ENCODE results near the gene CELF6. TPM values are rescaled to one million over a fixed set of nuclear protein-coding genes. Genes with fewer than 3 reads are reported as not detected.
A peak's percentile ranks its signal among the peaks of the same experiment; 100 is the strongest.
"Not testable (repeated sequence)": the region's sequence is repeated elsewhere in the genome, so short reads cannot be mapped to it uniquely, and the experiment has no call there.

CELF6 gene
- total and polyA plus RNA-seq, 7 donors: 2.1 to 5.8 (median 3.1) TPM; not detected in 2

DNA sequence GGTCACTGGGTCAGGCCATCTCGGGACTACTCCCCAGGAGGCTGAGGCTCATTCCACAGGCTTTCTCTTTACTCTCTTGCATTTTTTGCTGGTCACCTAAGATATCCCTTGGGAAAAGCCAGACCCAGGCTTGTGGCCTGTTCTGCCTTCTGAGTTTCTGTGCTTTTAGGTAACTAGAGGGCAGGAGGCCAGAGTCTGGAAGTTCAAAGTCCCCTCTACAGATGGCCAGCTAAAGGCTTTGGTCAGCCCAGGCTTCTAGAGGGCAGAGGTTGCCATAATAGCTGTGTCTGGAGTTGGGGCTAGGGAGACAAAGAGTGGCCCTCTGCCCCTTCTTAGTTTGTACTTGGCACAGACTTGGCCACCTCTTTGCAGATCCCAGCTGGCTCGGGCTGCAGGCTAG, 39.2 kb downstream of the CELF6 start:
- H3K27me3 ChIP-seq: no peaks in the 10 kb centered on the region
- DNase-seq: no peak
- H3K36me3 ChIP-seq: no peaks in the 10 kb centered on the region
- H3K4me1 ChIP-seq: no peaks in the 10 kb centered on the region
- no peaks in the 10 kb centered on the region for H3K9me3 ChIP-seq
- intact Hi-C loops (cut with DNase I): no loop called here
- H3K27ac ChIP-seq: no peak overlapping the region
- WGBS, 2 donors: 88% methylated on average over 2 of the region's 2 CpGs
- H3K4me3 ChIP-seq: no peak overlapping the region
- TF ChIP-seq, protein P1, sequence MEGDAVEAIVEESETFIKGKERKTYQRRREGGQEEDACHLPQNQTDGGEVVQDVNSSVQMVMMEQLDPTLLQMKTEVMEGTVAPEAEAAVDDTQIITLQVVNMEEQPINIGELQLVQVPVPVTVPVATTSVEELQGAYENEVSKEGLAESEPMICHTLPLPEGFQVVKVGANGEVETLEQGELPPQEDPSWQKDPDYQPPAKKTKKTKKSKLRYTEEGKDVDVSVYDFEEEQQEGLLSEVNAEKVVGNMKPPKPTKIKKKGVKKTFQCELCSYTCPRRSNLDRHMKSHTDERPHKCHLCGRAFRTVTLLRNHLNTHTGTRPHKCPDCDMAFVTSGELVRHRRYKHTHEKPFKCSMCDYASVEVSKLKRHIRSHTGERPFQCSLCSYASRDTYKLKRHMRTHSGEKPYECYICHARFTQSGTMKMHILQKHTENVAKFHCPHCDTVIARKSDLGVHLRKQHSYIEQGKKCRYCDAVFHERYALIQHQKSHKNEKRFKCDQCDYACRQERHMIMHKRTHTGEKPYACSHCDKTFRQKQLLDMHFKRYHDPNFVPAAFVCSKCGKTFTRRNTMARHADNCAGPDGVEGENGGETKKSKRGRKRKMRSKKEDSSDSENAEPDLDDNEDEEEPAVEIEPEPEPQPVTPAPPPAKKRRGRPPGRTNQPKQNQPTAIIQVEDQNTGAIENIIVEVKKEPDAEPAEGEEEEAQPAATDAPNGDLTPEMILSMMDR (IDR thresholded peaks at IDR 0.05): no peak
- TF ChIP-seq EP300 (IDR thresholded peaks at IDR 0.05) (no peak), POLR2AphosphoS5 (IDR thresholded peaks at IDR 0.05) (no peak), POLR2A (IDR thresholded peaks at IDR 0.05) (no peak)

DNA sequence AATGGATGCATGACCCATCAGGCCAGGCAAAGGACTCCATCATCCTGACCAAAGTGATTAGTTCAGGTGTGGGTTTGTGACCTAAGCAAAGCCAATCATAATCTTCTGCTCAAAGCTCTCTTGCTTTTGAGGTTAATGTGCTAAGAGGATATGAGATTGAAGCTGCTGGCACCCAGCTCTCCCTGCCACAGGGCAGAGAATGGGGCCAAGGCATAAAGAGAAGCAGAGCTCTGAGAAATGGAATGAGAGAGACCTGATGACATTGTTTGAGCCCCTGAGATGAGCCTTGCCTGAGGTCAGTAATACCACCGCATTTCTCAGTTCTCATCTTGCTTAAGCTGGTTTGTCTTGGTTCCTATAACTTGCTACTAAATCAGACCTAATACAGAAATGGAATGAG, 41.2 kb downstream of the CELF6 start:
- WGBS, 2 donors: 88 to 94% methylated on average over 1 of the region's 1 CpG

DNA sequence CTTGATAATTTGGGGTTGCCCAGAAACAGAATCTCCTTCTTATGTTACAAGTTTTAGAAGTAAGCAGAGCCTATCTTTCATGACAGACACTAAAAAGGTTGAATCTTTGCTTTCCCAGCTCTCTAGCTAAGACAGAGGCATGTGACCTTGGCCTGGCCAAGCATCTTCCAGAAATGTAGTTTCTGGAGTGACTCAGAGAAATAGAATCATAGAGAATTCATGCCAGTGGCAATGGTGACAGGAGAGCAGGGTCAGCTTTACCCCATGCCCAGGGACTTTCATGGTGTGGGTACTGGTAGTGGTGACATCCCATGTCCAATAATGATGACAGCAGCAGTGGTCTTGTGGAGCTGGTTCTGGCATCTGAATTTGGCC, 43.6 kb downstream of the CELF6 start:
- intact Hi-C loops (cut with DNase I): no loop called here
- Histone ChIP-seq H3K9me3 (no peaks in the 10 kb centered on the region), H3K4me3 (no peak overlapping the region), H3K4me1 (peaks cover 0 to 14% (median 12%) of the 10 kb centered on the region in 4 donors), H3K36me3 (no peaks in the 10 kb centered on the region), H3K27me3 (no peaks in the 10 kb centered on the region), H3K27ac (no peak overlapping the region)
- DNase-seq: no peak
- no peak for TF ChIP-seq POLR2A (IDR thresholded peaks at IDR 0.05)
- no peak for TF ChIP-seq EP300 (IDR thresholded peaks at IDR 0.05)
- TF ChIP-seq POLR2AphosphoS5 (IDR thresholded peaks at IDR 0.05): no peak
- TF ChIP-seq, protein P1 (IDR thresholded peaks at IDR 0.05): no peak

More for the DNA sequence above, 41.2 kb downstream of the CELF6 start:
- Histone ChIP-seq H3K4me1 (no peaks in the 10 kb centered on the region), H3K4me3 (no peak overlapping the region), H3K9me3 (no peaks in the 10 kb centered on the region), H3K27ac (no peak overlapping the region), H3K27me3 (no peaks in the 10 kb centered on the region), H3K36me3 (no peaks in the 10 kb centered on the region)
- intact Hi-C loops (cut with DNase I): no loop called here
- no peak for DNase-seq
- TF ChIP-seq POLR2AphosphoS5 (IDR thresholded peaks at IDR 0.05) (no peak), EP300 (IDR thresholded peaks at IDR 0.05) (no peak), POLR2A (IDR thresholded peaks at IDR 0.05) (no peak)
- TF ChIP-seq, protein P1 (IDR thresholded peaks at IDR 0.05): no peak

DNA sequence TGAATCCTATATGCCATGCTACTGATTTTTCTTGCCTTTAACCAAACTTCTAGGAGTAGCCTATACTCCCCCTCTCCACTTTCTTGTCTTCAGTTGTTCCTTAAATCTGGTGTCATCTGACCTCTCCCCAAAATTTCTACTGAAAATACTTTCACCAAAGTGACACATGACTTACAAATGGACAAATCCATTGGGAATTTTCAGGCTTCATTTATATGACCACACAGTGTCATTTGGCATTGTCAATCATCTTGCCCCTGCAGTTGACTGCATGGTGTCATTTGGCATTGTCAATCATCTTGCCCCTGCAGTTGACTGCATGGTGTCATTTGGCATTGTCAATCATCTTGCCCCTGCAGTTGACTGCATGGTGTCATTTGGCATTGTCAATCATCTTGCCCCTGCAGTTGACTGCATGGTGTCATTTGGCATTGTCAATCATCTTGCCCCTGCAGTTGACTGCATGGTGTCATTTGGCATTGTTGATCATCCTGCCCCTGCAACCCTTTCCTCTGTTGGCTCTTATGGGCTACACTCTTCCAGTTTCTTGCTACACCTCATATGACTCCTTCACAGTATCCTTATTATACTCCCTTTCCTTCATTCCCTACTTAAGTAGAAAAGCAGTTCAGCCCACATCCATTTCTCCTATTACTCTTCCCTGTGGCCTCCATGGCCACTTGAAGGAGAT, 44.2 kb downstream of the CELF6 start:
- H3K27ac ChIP-seq; H3K4me3 ChIP-seq; DNase-seq; H3K9me3 ChIP-seq; H3K27me3 ChIP-seq; H3K36me3 ChIP-seq; intact Hi-C loops (cut with DNase I): not testable (repeated sequence)
- peaks cover 0 to 20% (median 17%) of the 10 kb centered on the region in 4 donors for H3K4me1 ChIP-seq

DNA sequence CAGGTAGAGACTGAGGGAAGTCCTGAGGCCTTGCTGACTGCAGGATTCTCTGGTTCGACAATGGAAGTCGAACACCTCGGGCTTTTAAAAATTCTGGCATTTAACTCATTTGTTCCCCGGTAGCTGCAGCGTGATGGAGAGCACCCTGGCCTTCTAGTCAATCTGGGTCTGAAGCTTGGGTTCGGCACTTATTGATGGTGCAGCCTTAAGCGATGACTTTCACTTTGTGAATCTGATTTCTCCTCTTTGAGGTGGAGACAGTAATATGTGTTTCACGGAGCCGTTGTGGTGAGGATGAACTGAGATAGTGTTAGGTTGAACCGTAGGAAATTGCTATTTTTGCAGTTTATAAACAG, 47.0 kb downstream of the CELF6 start:
- Histone ChIP-seq H3K4me1 (peaks cover 0 to 28% (median 22%) of the 10 kb centered on the region in 4 donors), H3K4me3 (peak overlapping the region; percentile 25 to 90 (median 77)), H3K27me3 (no peaks in the 10 kb centered on the region), H3K36me3 (peaks cover 0 to 11% (median under 1%) of the 10 kb centered on the region in 4 donors), H3K9me3 (no peaks in the 10 kb centered on the region), H3K27ac (peak overlapping the region; percentile 83 to 95 (median 90))
- TF ChIP-seq, protein P1 (IDR thresholded peaks at IDR 0.05): peak in 1 of 4 experiments; percentile 9
- no peak for TF ChIP-seq POLR2A (IDR thresholded peaks at IDR 0.05)
- 53 to 76% methylated on average over 10 of the region's 10 CpGs for WGBS, 2 donors
- DNase-seq: no peak
- intact Hi-C loops (cut with DNase I): loop anchor here (2.0 to 5.0 kb wide), 5 partner anchors 42 to 199 kb away; partner anchors contain the start of genes ARIH1, HEXA, MYO9A and PKM

All from sigmoid colon (tissue), 7 donors.